WTC11 (cell line): ENCODE results near the gene TATDN2. TPM values are rescaled to one million over a fixed set of nuclear protein-coding genes. Genes with fewer than 3 reads are reported as not detected.
A peak's percentile ranks its signal among the peaks of the same experiment; 100 is the strongest.

Experiments used
- ATAC-seq: fragments of 200-7000 bp; cut with Tn5 transposase; 2 replicates; pipeline ENCODE4 v1.10.0; 2021; ENCODE audit warnings: mild to moderate bottlenecking, moderate library complexity
- CTCF ChIA-PET: fragments of 300-600 bp; sonication (Branson Sonifier 250); formaldehyde crosslinking; loops from one replicate; lab custom pipeline; 2021; ENCODE audit warnings: antibody characterized with exemption; lab: Charles Lee
- POLR2A ChIA-PET: fragments of 350-600 bp; sonication (Branson Sonifier 250); formaldehyde crosslinking; loops from one replicate; lab custom pipeline; 2021; ENCODE audit warnings: antibody characterized with exemption; lab: Charles Lee
- DNase-seq: peaks from one replicate; pipeline ENCODE4 v3.0.0; 2021; ENCODE audit warnings: low spot score
- H3K27ac Mint-ChIP-seq: 2 replicates; pipeline ENCODE4 v1.8.0; 2021; ENCODE audit warnings: mixed read lengths
- H3K27me3 Mint-ChIP-seq: 2 replicates; pipeline ENCODE4 v1.8.0; 2021; ENCODE audit warnings: low read depth, mild to moderate bottlenecking, moderate library complexity, mixed read lengths
- H3K36me3 Mint-ChIP-seq: 2 replicates; pipeline ENCODE4 v1.8.0; 2021; ENCODE audit warnings: mixed read lengths
- H3K4me1 Mint-ChIP-seq: 2 replicates; pipeline ENCODE4 v1.8.0; 2022; ENCODE audit warnings: mixed read lengths
- H3K4me3 Mint-ChIP-seq: 2 replicates; pipeline ENCODE4 v1.8.0; 2021; ENCODE audit warnings: mild to moderate bottlenecking, moderate library complexity, mixed read lengths
- H3K9me3 Mint-ChIP-seq: 2 replicates; pipeline ENCODE4 v1.8.0; 2021; ENCODE audit warnings: mixed read lengths
- CBFB ChIP-seq: sonication (generic); formaldehyde crosslinking; IDR thresholded peaks from 2 replicates; pipeline ENCODE4 v1.8.1; 2022; ENCODE audit warnings: mild to moderate bottlenecking, low read depth, missing genetic modification reagents
- E2F4 ChIP-seq: sonication (generic); formaldehyde crosslinking; IDR thresholded peaks from 2 replicates; pipeline ENCODE4 v1.8.1; 2022; ENCODE audit warnings: low read depth, mild to moderate bottlenecking, moderate library complexity, missing genetic modification reagents, borderline replicate concordance
- ELF4 ChIP-seq: sonication (generic); formaldehyde crosslinking; IDR thresholded peaks from 2 replicates; pipeline ENCODE4 v1.8.1; 2022; ENCODE audit warnings: low read depth, mild to moderate bottlenecking, moderate library complexity, missing genetic modification reagents
- ESRRA ChIP-seq: sonication (generic); formaldehyde crosslinking; IDR thresholded peaks from 2 replicates; pipeline ENCODE4 v1.8.1; 2022; ENCODE audit warnings: mild to moderate bottlenecking, missing genetic modification reagents, borderline replicate concordance
- FOXK1 ChIP-seq: sonication (generic); formaldehyde crosslinking; IDR thresholded peaks from 2 replicates; pipeline ENCODE4 v1.8.0; 2022; ENCODE audit warnings: mild to moderate bottlenecking, moderate library complexity, missing genetic modification reagents
- FOXP1 ChIP-seq: sonication (generic); formaldehyde crosslinking; IDR thresholded peaks from 2 replicates; pipeline ENCODE4 v1.8.0; 2022; ENCODE audit warnings: missing genetic modification reagents, mild to moderate bottlenecking, moderate library complexity, borderline replicate concordance
- MXD4 ChIP-seq: fragments of 250-450 bp; sonication (Bioruptor Pico); IDR thresholded peaks from 2 replicates; pipeline ENCODE4 v1.8.0; 2021; ENCODE audit warnings: mild to moderate bottlenecking, moderate library complexity, borderline replicate concordance
- MYBL2 ChIP-seq: sonication (generic); formaldehyde crosslinking; IDR thresholded peaks from 2 replicates; pipeline ENCODE4 v1.8.1; 2023; ENCODE audit warnings: mild to moderate bottlenecking, moderate library complexity, missing genetic modification reagents
- NFYB ChIP-seq: sonication (generic); formaldehyde crosslinking; conservative IDR thresholded peaks from 2 replicates; pipeline ENCODE4 v1.8.0; 2022; ENCODE audit warnings: low read depth, missing genetic modification reagents
- TP53 ChIP-seq: sonication (generic); formaldehyde crosslinking; IDR thresholded peaks from 2 replicates; pipeline ENCODE4 v1.8.1; 2023; ENCODE audit warnings: mild to moderate bottlenecking, missing genetic modification reagents
- USF1 ChIP-seq: sonication (generic); formaldehyde crosslinking; IDR thresholded peaks from 2 replicates; pipeline ENCODE4 v1.8.0; 2022; ENCODE audit warnings: mild to moderate bottlenecking, missing genetic modification reagents
- ZBTB21 ChIP-seq: sonication (generic); formaldehyde crosslinking; IDR thresholded peaks from 2 replicates; pipeline ENCODE4 v1.8.1; 2023; ENCODE audit warnings: mild to moderate bottlenecking, missing genetic modification reagents, borderline replicate concordance
- ZNF281 ChIP-seq: sonication (generic); formaldehyde crosslinking; IDR thresholded peaks from 2 replicates; pipeline ENCODE4 v1.8.0; 2023; ENCODE audit warnings: mild to moderate bottlenecking, missing genetic modification reagents
- ZNF512 ChIP-seq: sonication (generic); formaldehyde crosslinking; IDR thresholded peaks from 2 replicates; pipeline ENCODE4 v1.8.1; 2022; ENCODE audit warnings: missing genetic modification reagents, borderline replicate concordance
- ZNF532 ChIP-seq: fragments of 250-450 bp; sonication (Bioruptor Pico); IDR thresholded peaks from 2 replicates; pipeline ENCODE4 v1.9.0; 2021; ENCODE audit warnings: mild to moderate bottlenecking, borderline replicate concordance
- total RNA-seq: library from RNA; stranded (reverse); gene quantifications from 3 replicates; pipeline ENCODE4 v1.2.3, GENCODE V29; 2021

Gene TATDN2
- total RNA-seq, 1 experiment from 2014 or later, result 31.7 TPM

GRCh38 chr3:10234526-10235230, 13.6 kb upstream of the TATDN2 start:
- TF ChIP-seq NFYB (CRISPR knock-in tag) (peak; percentile 93), ZNF281 (CRISPR knock-in tag) (no peak), FOXP1 (CRISPR knock-in tag) (0 out of 2 replicates have a peak, but pooled peaks have one; percentile 32), ZNF512 (CRISPR knock-in tag) (no peak), FOXK1 (CRISPR knock-in tag) (0 out of 2 replicates have a peak, but pooled peaks have one; percentile 8), USF1 (CRISPR knock-in tag) (peak; percentile 22; the same call in 1 of the 2 replicates)
- peaks cover 15% of the 10 kb centered on the region; the same call in 1 of the 2 replicates for H3K9me3 Mint-ChIP-seq
- ATAC-seq (peak; percentile 94), DNase-seq (peak; percentile 64)
- H3K27me3 Mint-ChIP-seq, result no peaks in the 10 kb centered on the region
- no peak overlapping the region for H3K4me3 Mint-ChIP-seq
- CTCF ChIA-PET, result interaction anchor here (0.6 kb wide), 1 partner anchor 59 kb away, joined by 4 read pairs; no protein-coding TSS in a partner anchor
- H3K27ac Mint-ChIP-seq, result no peak overlapping the region
- H3K4me1 Mint-ChIP-seq, result peaks cover 17% of the 10 kb centered on the region
- POLR2A ChIA-PET, result no interaction called here
- H3K36me3 Mint-ChIP-seq, result peaks cover 8% of the 10 kb centered on the region; the same call in 1 of the 2 replicates

GRCh38 chr3:10235551-10235950, 12.7 kb upstream of the TATDN2 start:
- H3K4me3 Mint-ChIP-seq, result no peak overlapping the region

More at GRCh38 chr3:10235551-10235950, 12.7 kb upstream of the TATDN2 start:
- DNase-seq (no peak), ATAC-seq (no peak)
- TF ChIP-seq ESRRA (CRISPR knock-in tag) (no peak), MXD4 (CRISPR knock-in tag) (no peak), CBFB (CRISPR knock-in tag) (no peak), MYBL2 (CRISPR knock-in tag) (no peak), E2F4 (CRISPR knock-in tag) (no peak), FOXK1 (CRISPR knock-in tag) (no peak), ZBTB21 (no peak), ELF4 (CRISPR knock-in tag) (no peak), ZNF532 (no peak), TP53 (no peak)
- Mint-ChIP-seq H3K9me3 (peaks cover 15% of the 10 kb centered on the region; the same call in 1 of the 2 replicates), H3K4me1 (peaks cover 17% of the 10 kb centered on the region), H3K27me3 (no peaks in the 10 kb centered on the region), H3K36me3 (peaks cover 8% of the 10 kb centered on the region; the same call in 1 of the 2 replicates), H3K27ac (no peak overlapping the region)
- CTCF ChIA-PET, result interaction anchor here (0.6 kb wide), 1 partner anchor 59 kb away, joined by 4 read pairs; no protein-coding TSS in a partner anchor
- POLR2A ChIA-PET, result no interaction called here
